Endothelial cell of coronary artery (primary cell): Measurements from ENCODE around the gene AP2A2. TPM values are rescaled to one million over a fixed set of nuclear protein-coding genes. Genes with fewer than 3 reads are reported as not detected.

ENCODE experiments used
- total RNA-seq: library from RNA; depleted of rRNA; stranded (reverse); fragments of >200 nt; gene quantifications from 2 replicates; pipeline ENCODE4 v1.2.3, GENCODE V29; 2014

AP2A2 gene
- total RNA-seq: 37.9 and 49.3 TPM in 2 replicates

GRCh38 chr11:925496-926301 lies at the start of gene AP2A2:
AP2A2 (plus strand) TSS chr11:925870; CDS start chr11:926022, 152 bp downstream.

GRCh38 chr11:910589-911030 lies 15.1 kb upstream of the AP2A2 start, which contains the start of gene CHID1:
CHID1 (minus strand) TSS chr11:910810; CDS start chr11:904816, 5,994 bp downstream.

GRCh38 chr11:1036303-1036923 lies 110.7 kb downstream of the AP2A2 start, which contains the start of gene MUC6:
MUC6 (minus strand) TSS chr11:1036718; CDS start chr11:1036655, 63 bp downstream.

Other genes starting within 250 kb of the AP2A2 start
- gene DEAF1, start 230.6 kb upstream of the AP2A2 start, total RNA-seq: 39.4 and 44.8 TPM in 2 replicates
- gene TMEM80, start 230.1 kb upstream of the AP2A2 start, total RNA-seq: 5.5 and 6.2 TPM in 2 replicates
- gene EPS8L2, start 219.6 kb upstream of the AP2A2 start, total RNA-seq: 2.7 and 3.9 TPM in 2 replicates
- 207 and 250 TPM in 2 replicates for gene TALDO1, start 178.4 kb upstream of the AP2A2 start, total RNA-seq
- 22.7 and 25.9 TPM in 2 replicates for gene GATD1, start 148.4 kb upstream of the AP2A2 start, total RNA-seq
- under 0.01 and 0.18 TPM in 2 replicates for gene CEND1, start 135.8 kb upstream of the AP2A2 start, total RNA-seq
- gene SLC25A22, start 127.6 kb upstream of the AP2A2 start, total RNA-seq: 6.8 and 7.6 TPM in 2 replicates
- gene PIDD1, start 120.6 kb upstream of the AP2A2 start, total RNA-seq: 7.0 and 9.0 TPM in 2 replicates
- gene RPLP2, start 115.9 kb upstream of the AP2A2 start, total RNA-seq: 353 and 358 TPM in 2 replicates
- 15.0 and 23.4 TPM in 2 replicates for gene PNPLA2, start 107.0 kb upstream of the AP2A2 start, total RNA-seq
- gene CRACR2B, start 98.0 kb upstream of the AP2A2 start, total RNA-seq: 2.7 and 4.8 TPM in 2 replicates
- gene CD151, start 92.9 kb upstream of the AP2A2 start, total RNA-seq: 545 and 757 TPM in 2 replicates
- 159 and 286 TPM in 2 replicates for gene POLR2L, start 83.3 kb upstream of the AP2A2 start, total RNA-seq
- gene TSPAN4, start 83.0 kb upstream of the AP2A2 start, total RNA-seq: 63.9 and 81.4 TPM in 2 replicates
- 34.7 and 45.0 TPM in 2 replicates for gene CHID1, start 15.1 kb upstream of the AP2A2 start, total RNA-seq
- gene MUC6, start 110.8 kb downstream of the AP2A2 start, total RNA-seq: not detected in 2 replicates
- gene MUC2, start 149.0 kb downstream of the AP2A2 start, total RNA-seq: under 0.01 TPM in 1 of 2 replicates, not detected in the other
- gene MUC5AC, start 232.1 kb downstream of the AP2A2 start, total RNA-seq: not detected in 2 replicates